SU-DHL-6 (cell line): ENCODE results near the gene ABHD17A.
A peak's percentile ranks its signal among the peaks of the same experiment; 100 is the strongest.

ENCODE experiments used
- H2AFZ ChIP-seq: fragments of 200-600 bp; sonication (generic); 2 replicates; pipeline ENCODE4 v1.6.1; 2014; ENCODE audit warnings: low read depth, mild to moderate bottlenecking, moderate library complexity, mixed read lengths, antibody characterized with exemption, low read length; ENCODE audit not compliant: severe bottlenecking
- H3F3A ChIP-seq: fragments of 200-600 bp; shearing (Covaris generic); 2 replicates; pipeline ENCODE4 v1.6.0; 2016; ENCODE audit warnings: antibody characterized with exemption, mild to moderate bottlenecking; ENCODE audit not compliant: insufficient read depth
- H3K27ac ChIP-seq: fragments of 200-600 bp; sonication (generic); 2 replicates; pipeline ENCODE4 v1.5.1; 2016; ENCODE audit warnings: low read depth, mild to moderate bottlenecking, low read length, moderate library complexity, mixed read lengths
- H3K27me3 ChIP-seq: fragments of 200-600 bp; sonication (generic), shearing (Covaris generic); 2 replicates; pipeline ENCODE4 v1.6.0; 2014; ENCODE audit warnings: mild to moderate bottlenecking, low read length
- H3K36me3 ChIP-seq: fragments of 200-600 bp; sonication (generic); 2 replicates; pipeline ENCODE4 v1.6.1; 2014; ENCODE audit warnings: mild to moderate bottlenecking, low read length, mixed read lengths
- H3K4me2 ChIP-seq: fragments of 300-600, 200-600 bp; shearing (Covaris generic), sonication (generic); 2 replicates; pipeline ENCODE4 v1.6.0; 2014; ENCODE audit warnings: low read length, low read depth, mild to moderate bottlenecking; ENCODE audit not compliant: poor library complexity, severe bottlenecking
- H3K4me3 ChIP-seq: fragments of 200-600 bp; sonication (generic); 2 replicates; pipeline ENCODE4 v1.5.1; 2014; ENCODE audit warnings: antibody characterized with exemption, low read length, mild to moderate bottlenecking, mixed read lengths; ENCODE audit not compliant: insufficient read depth, poor library complexity, severe bottlenecking
- H3K79me2 ChIP-seq: fragments of 200-600 bp; sonication (generic); 2 replicates; pipeline ENCODE4 v1.6.1; 2014; ENCODE audit warnings: mild to moderate bottlenecking, low read length, moderate library complexity; ENCODE audit not compliant: insufficient read depth
- H3K9ac ChIP-seq: fragments of 200-600 bp; sonication (generic); 2 replicates; pipeline ENCODE4 v1.7.0; 2014; ENCODE audit warnings: mild to moderate bottlenecking, low read length
- H3K9me2 ChIP-seq: fragments of 200-600 bp; sonication (generic); replicated peaks from 2 replicates; pipeline ENCODE4 v1.6.1; 2014; ENCODE audit warnings: low read length; ENCODE audit not compliant: insufficient read depth
- H3K9me3 ChIP-seq: fragments of 200-600 bp; sonication (generic); 2 replicates; pipeline ENCODE4 v1.6.1; 2014; ENCODE audit warnings: low read length, mixed read lengths; ENCODE audit not compliant: insufficient read depth
- H4K20me1 ChIP-seq: fragments of 200-600 bp; sonication (generic); 2 replicates; pipeline ENCODE4 v1.6.1; 2014; ENCODE audit warnings: low read depth, mild to moderate bottlenecking, antibody characterized with exemption, low read length, moderate library complexity, mixed read lengths
- EZH2phosphoT487 ChIP-seq: fragments of 200-600 bp; sonication (generic), shearing (Covaris generic); conservative IDR thresholded peaks from 2 replicates; pipeline ENCODE4 v1.6.1; 2018; ENCODE audit warnings: mild to moderate bottlenecking, antibody characterized with exemption, low read length, moderate library complexity, mixed read lengths
- TF ChIP-seq, protein P1 (sequence below): fragments of 200-600 bp; sonication (generic); IDR thresholded peaks from one replicate; pipeline ENCODE4 v1.5.1; 2017; ENCODE audit warnings: antibody characterized with exemption, mild to moderate bottlenecking, low read length, moderate library complexity; ENCODE audit not compliant: insufficient read depth, poor library complexity, severe bottlenecking

The ABHD17A gene

GRCh38 chr19:1855040-1855827, 30.1 kb downstream of the ABHD17A start:
- peaks cover 50% of the 10 kb centered on the region for H3K79me2 ChIP-seq
- peak overlapping the region; percentile 55 for H3K4me2 ChIP-seq
- H3K9me2 ChIP-seq, result no peaks in the 10 kb centered on the region
- H3K27ac ChIP-seq, result peak overlapping the region; percentile 61
- peak overlapping the region; percentile 49; the same call in 1 of the 2 replicates for H3K9ac ChIP-seq
- TF ChIP-seq, protein P1, sequence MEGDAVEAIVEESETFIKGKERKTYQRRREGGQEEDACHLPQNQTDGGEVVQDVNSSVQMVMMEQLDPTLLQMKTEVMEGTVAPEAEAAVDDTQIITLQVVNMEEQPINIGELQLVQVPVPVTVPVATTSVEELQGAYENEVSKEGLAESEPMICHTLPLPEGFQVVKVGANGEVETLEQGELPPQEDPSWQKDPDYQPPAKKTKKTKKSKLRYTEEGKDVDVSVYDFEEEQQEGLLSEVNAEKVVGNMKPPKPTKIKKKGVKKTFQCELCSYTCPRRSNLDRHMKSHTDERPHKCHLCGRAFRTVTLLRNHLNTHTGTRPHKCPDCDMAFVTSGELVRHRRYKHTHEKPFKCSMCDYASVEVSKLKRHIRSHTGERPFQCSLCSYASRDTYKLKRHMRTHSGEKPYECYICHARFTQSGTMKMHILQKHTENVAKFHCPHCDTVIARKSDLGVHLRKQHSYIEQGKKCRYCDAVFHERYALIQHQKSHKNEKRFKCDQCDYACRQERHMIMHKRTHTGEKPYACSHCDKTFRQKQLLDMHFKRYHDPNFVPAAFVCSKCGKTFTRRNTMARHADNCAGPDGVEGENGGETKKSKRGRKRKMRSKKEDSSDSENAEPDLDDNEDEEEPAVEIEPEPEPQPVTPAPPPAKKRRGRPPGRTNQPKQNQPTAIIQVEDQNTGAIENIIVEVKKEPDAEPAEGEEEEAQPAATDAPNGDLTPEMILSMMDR, result no peak
- TF ChIP-seq EZH2phosphoT487, result no peak
- H3K27me3 ChIP-seq, result no peaks in the 10 kb centered on the region
- H3F3A ChIP-seq, result peaks cover 10% of the 10 kb centered on the region; the same call in 1 of the 2 replicates
- H4K20me1 ChIP-seq, result peaks cover 4% of the 10 kb centered on the region; the same call in 1 of the 2 replicates
- H3K36me3 ChIP-seq, result no peaks in the 10 kb centered on the region
- H3K4me3 ChIP-seq, result no peak overlapping the region
- no peak overlapping the region for H2AFZ ChIP-seq
- no peaks in the 10 kb centered on the region for H3K9me3 ChIP-seq

GRCh38 chr19:1854542-1855039, 30.7 kb downstream of the ABHD17A start:
- Histone ChIP-seq H2AFZ (no peak overlapping the region), H3K9me3 (no peaks in the 10 kb centered on the region), H3K4me3 (no peak overlapping the region), H3K9me2 (no peaks in the 10 kb centered on the region), H3K36me3 (no peaks in the 10 kb centered on the region), H3K27me3 (no peaks in the 10 kb centered on the region), H4K20me1 (peaks cover 4% of the 10 kb centered on the region; the same call in 1 of the 2 replicates), H3K27ac (no peak overlapping the region), H3F3A (peaks cover 16% of the 10 kb centered on the region; the same call in 1 of the 2 replicates), H3K79me2 (peaks cover 43% of the 10 kb centered on the region), H3K9ac (no peak overlapping the region), H3K4me2 (no peak overlapping the region)
- TF ChIP-seq, protein P1, result no peak

DNA sequence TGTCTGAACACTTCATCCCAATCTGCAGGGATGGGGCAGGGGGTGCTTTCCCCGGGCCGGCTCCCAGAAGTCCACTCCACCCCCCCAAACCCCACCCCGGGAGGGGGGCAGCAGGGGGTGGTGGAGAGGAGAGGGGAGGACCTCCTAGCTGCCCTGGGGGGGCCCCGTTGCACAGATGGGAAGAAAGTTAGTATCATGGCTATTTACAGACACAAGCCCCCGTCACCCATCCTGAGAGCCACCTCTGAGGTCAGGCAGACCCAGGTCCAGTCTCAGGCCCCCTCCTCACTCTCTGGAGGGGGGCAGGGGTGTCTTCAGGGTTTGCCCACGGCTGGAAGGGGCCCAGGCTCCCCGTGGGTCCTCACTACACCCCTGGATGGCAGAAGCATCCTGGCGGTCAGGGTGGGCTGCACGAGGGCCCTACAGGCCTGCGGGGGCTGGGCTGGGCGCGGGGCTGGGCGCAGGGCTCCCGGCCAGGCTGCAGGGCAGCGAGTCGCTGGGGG, 31.2 kb downstream of the ABHD17A start:
- H2AFZ ChIP-seq, result no peak overlapping the region
- TF ChIP-seq, protein P1, result no peak
- no peak for TF ChIP-seq EZH2phosphoT487
- peaks cover 4% of the 10 kb centered on the region; the same call in 1 of the 2 replicates for H4K20me1 ChIP-seq
- no peak overlapping the region for H3K27ac ChIP-seq
- H3K36me3 ChIP-seq, result no peaks in the 10 kb centered on the region
- peaks cover 39% of the 10 kb centered on the region for H3K79me2 ChIP-seq
- no peaks in the 10 kb centered on the region for H3K9me3 ChIP-seq
- no peak overlapping the region for H3K9ac ChIP-seq
- no peaks in the 10 kb centered on the region for H3K9me2 ChIP-seq
- peaks cover 20% of the 10 kb centered on the region for H3F3A ChIP-seq
- no peak overlapping the region for H3K4me3 ChIP-seq
- no peaks in the 10 kb centered on the region for H3K27me3 ChIP-seq
- no peak overlapping the region for H3K4me2 ChIP-seq
